ENCODE results near the gene CFAP20. TPM values are rescaled to one million over a fixed set of nuclear protein-coding genes. Genes with fewer than 3 reads are reported as not detected.
A peak's percentile ranks its signal among the peaks of the same experiment; 100 is the strongest.

CFAP20 gene
- total RNA-seq, 4 donors from 2014 or later = 6.6 to 26.5 (median 21.4) TPM

- no peak for DNase-seq
- H3K4me1 ChIP-seq = peaks cover 23 to 35% (median 30%) of the 10 kb centered on the region in 4 donors
- no peaks in the 10 kb centered on the region for H3K9me3 ChIP-seq
- H3K27me3 ChIP-seq = no peaks in the 10 kb centered on the region
- in situ Hi-C loops (cut with MboI; ENCODE audit: low pct_ligation_motif_present in 1 of 4, low pct_unique_long_range_greater_than_20kb in 1 of 4, low sequenced_read_pairs in 3 of 4) (loop anchor here in 1 of 4 donors (25.0 kb wide), 1 partner anchor 204 kb away; no protein-coding TSS in a partner anchor), intact Hi-C loops (cut with DNase I; ENCODE audit: low total_unique reads) (no loop called here)
- TF ChIP-seq EP300 (IDR thresholded peaks at IDR 0.05; ENCODE audit: low read depth) (no peak), POLR2A (IDR thresholded peaks at IDR 0.05) (no peak), POLR2AphosphoS5 (IDR thresholded peaks at IDR 0.05) (no peak)
- TF ChIP-seq, protein P1, sequence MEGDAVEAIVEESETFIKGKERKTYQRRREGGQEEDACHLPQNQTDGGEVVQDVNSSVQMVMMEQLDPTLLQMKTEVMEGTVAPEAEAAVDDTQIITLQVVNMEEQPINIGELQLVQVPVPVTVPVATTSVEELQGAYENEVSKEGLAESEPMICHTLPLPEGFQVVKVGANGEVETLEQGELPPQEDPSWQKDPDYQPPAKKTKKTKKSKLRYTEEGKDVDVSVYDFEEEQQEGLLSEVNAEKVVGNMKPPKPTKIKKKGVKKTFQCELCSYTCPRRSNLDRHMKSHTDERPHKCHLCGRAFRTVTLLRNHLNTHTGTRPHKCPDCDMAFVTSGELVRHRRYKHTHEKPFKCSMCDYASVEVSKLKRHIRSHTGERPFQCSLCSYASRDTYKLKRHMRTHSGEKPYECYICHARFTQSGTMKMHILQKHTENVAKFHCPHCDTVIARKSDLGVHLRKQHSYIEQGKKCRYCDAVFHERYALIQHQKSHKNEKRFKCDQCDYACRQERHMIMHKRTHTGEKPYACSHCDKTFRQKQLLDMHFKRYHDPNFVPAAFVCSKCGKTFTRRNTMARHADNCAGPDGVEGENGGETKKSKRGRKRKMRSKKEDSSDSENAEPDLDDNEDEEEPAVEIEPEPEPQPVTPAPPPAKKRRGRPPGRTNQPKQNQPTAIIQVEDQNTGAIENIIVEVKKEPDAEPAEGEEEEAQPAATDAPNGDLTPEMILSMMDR (IDR thresholded peaks at IDR 0.05) = no peak
- H3K36me3 ChIP-seq = peaks cover 0 to 27% (median 7%) of the 10 kb centered on the region in 4 donors
- 65 to 72% methylated on average over 2 to 6 of the region's 6 CpGs for WGBS, 2 donors (ENCODE audit: low coverage in 1 of 2)
- H3K4me3 ChIP-seq = no peak overlapping the region
- peak overlapping the region; percentile 11 to 42 (median 24) for H3K27ac ChIP-seq
Observed at GRCh38 chr16:58116081-58116480, 13.1 kb downstream of the CFAP20 start.

- peaks cover 13 to 25% (median 21%) of the 10 kb centered on the region in 4 donors for H3K4me1 ChIP-seq
- H3K4me3 ChIP-seq = no peak overlapping the region
- WGBS, 2 donors (ENCODE audit: low coverage in 1 of 2) = 84 to 86% methylated on average over 8 to 23 of the region's 23 CpGs
- H3K27me3 ChIP-seq = no peaks in the 10 kb centered on the region
- no peak for DNase-seq
- intact Hi-C loops (cut with DNase I; ENCODE audit: low total_unique reads) (no loop called here), in situ Hi-C loops (cut with MboI; ENCODE audit: low pct_ligation_motif_present in 1 of 4, low pct_unique_long_range_greater_than_20kb in 1 of 4, low sequenced_read_pairs in 3 of 4) (loop anchor here in 1 of 4 donors (25.0 kb wide), 1 partner anchor 203 kb away; no protein-coding TSS in a partner anchor)
- H3K36me3 ChIP-seq = peaks cover 0 to 27% (median 7%) of the 10 kb centered on the region in 4 donors
- TF ChIP-seq POLR2A (IDR thresholded peaks at IDR 0.05) = no peak
- TF ChIP-seq POLR2AphosphoS5 (IDR thresholded peaks at IDR 0.05) = no peak
- no peak for TF ChIP-seq EP300 (IDR thresholded peaks at IDR 0.05; ENCODE audit: low read depth)
- TF ChIP-seq, protein P1 (IDR thresholded peaks at IDR 0.05) = no peak
- H3K9me3 ChIP-seq = no peaks in the 10 kb centered on the region
- peak overlapping the region; percentile 9 to 42 (median 30) for H3K27ac ChIP-seq
Observed at GRCh38 chr16:58114827-58115825, 14.1 kb downstream of the CFAP20 start.

- in situ Hi-C loops (cut with MboI; ENCODE audit: low pct_ligation_motif_present in 1 of 4, low pct_unique_long_range_greater_than_20kb in 1 of 4, low sequenced_read_pairs in 3 of 4) (loop anchor here in 1 of 4 donors (25.0 kb wide), 1 partner anchor 199 kb away; no protein-coding TSS in a partner anchor), intact Hi-C loops (cut with DNase I; ENCODE audit: low total_unique reads) (no loop called here)
Observed at GRCh38 chr16:58111302-58111627, 17.9 kb downstream of the CFAP20 start.

DNA sequence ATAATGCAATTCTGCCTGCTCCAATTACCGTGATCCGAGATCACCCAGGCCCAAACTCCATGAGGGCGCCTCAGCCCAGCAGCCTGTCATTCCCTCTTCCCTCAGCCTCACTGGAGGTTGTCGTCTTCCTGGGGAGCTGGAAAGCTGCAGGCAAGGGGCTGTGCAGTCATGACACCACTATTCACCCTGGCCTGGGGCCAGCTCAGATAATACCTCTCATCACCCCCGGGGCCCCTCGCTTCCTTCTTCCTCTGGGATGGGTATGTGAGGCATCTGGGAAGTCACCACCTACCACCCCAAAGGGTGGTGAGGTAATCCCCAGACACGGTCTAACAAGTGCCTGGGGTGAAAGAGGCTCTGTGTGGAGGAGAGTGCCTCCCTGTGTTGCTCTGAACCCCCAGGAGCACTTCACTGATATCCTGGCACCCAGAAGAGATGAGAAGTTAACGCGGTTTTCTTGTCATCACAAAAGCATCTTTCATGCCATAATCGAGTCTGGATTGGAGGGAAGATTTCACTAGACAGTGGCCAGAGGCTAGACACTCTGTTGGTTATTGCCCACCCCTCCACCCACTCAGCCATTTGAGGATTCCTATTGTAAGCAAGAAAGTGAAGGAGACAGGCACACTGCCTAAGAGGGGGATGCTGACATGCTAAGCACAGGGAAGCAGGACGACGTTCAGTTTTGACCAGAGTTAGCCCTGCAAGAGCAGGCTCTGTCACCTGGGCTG is 18.4 kb downstream of the CFAP20 start:
- Histone ChIP-seq H3K36me3 (peaks cover 0 to 27% (median 7%) of the 10 kb centered on the region in 4 donors), H3K27ac (no peak overlapping the region), H3K4me3 (no peak overlapping the region), H3K9me3 (no peaks in the 10 kb centered on the region), H3K4me1 (peaks cover 0 to 3% (median 0%) of the 10 kb centered on the region in 4 donors), H3K27me3 (no peaks in the 10 kb centered on the region)
- no peak for TF ChIP-seq POLR2A (IDR thresholded peaks at IDR 0.05)
- no peak for TF ChIP-seq EP300 (IDR thresholded peaks at IDR 0.05; ENCODE audit: low read depth)
- TF ChIP-seq POLR2AphosphoS5 (IDR thresholded peaks at IDR 0.05) = no peak
- TF ChIP-seq, protein P1 (IDR thresholded peaks at IDR 0.05) = no peak
- WGBS, 2 donors (ENCODE audit: low coverage in 1 of 2) = 69% methylated on average over 12 of the region's 12 CpGs; no CpG with 5 or more reads in 1 of the 2 donors
- DNase-seq = no peak
- intact Hi-C loops (cut with DNase I; ENCODE audit: low total_unique reads) = no loop called here
- in situ Hi-C loops (cut with MboI; ENCODE audit: low pct_ligation_motif_present in 1 of 4, low pct_unique_long_range_greater_than_20kb in 1 of 4, low sequenced_read_pairs in 3 of 4) = loop anchor here in 1 of 4 donors (25.0 kb wide), 1 partner anchor 198 kb away; no protein-coding TSS in a partner anchor

More at GRCh38 chr16:58111302-58111627, 17.9 kb downstream of the CFAP20 start:
- peaks cover 0 to 7% (median under 1%) of the 10 kb centered on the region in 4 donors for H3K4me1 ChIP-seq
- H3K27ac ChIP-seq = no peak overlapping the region
- no peak for DNase-seq
- H3K9me3 ChIP-seq = no peaks in the 10 kb centered on the region
- TF ChIP-seq EP300 (IDR thresholded peaks at IDR 0.05; ENCODE audit: low read depth) (no peak), POLR2AphosphoS5 (IDR thresholded peaks at IDR 0.05) (no peak), POLR2A (IDR thresholded peaks at IDR 0.05) (no peak)
- H3K36me3 ChIP-seq = peaks cover 0 to 27% (median 7%) of the 10 kb centered on the region in 4 donors
- no peak overlapping the region for H3K4me3 ChIP-seq
- WGBS, 2 donors (ENCODE audit: low coverage in 1 of 2) = 80 to 85% methylated on average over 1 to 3 of the region's 3 CpGs
- no peaks in the 10 kb centered on the region for H3K27me3 ChIP-seq
